HG03520 (cell line): ENCODE data around the gene ANKRD55.
"Not testable (repeated sequence)": the region's sequence is repeated elsewhere in the genome, so short reads cannot be mapped to it uniquely, and the experiment has no call there.

ENCODE experiments used
- ATAC-seq: cut with Tn5 transposase; IDR thresholded peaks from one replicate; pipeline ENCODE4 v1.9.1; 2021; ENCODE audit warnings: mild to moderate bottlenecking, moderate library complexity; ENCODE audit not compliant: unreplicated experiment

Gene ANKRD55

GRCh38 chr5:56110646-56111403, 122.3 kb downstream of the ANKRD55 start:
- no peak for ATAC-seq

GRCh38 chr5:56108246-56108645, 124.9 kb downstream of the ANKRD55 start:
- no peak for ATAC-seq

GRCh38 chr5:56106837-56107236, 126.3 kb downstream of the ANKRD55 start:
- no peak for ATAC-seq

GRCh38 chr5:56105511-56106291, 127.4 kb downstream of the ANKRD55 start:
- ATAC-seq = no peak

GRCh38 chr5:56102889-56103288, 130.2 kb downstream of the ANKRD55 start:
- no peak for ATAC-seq

- ATAC-seq = not testable (repeated sequence)
Observed at GRCh38 chr5:56102207-56102606, 130.9 kb downstream of the ANKRD55 start.

GRCh38 chr5:56101180-56101579, 131.9 kb downstream of the ANKRD55 start:
- ATAC-seq = no peak

- no peak for ATAC-seq
Observed at GRCh38 chr5:56100439-56101176, 132.5 kb downstream of the ANKRD55 start.

- no peak for ATAC-seq
Observed at GRCh38 chr5:56099346-56099745, 133.8 kb downstream of the ANKRD55 start.

- ATAC-seq = no peak
Observed at GRCh38 chr5:56097055-56097454, 136.1 kb downstream of the ANKRD55 start.

- ATAC-seq = peak; percentile 71
Observed at GRCh38 chr5:56095579-56096102, 137.5 kb downstream of the ANKRD55 start.

- peak; percentile 21 for ATAC-seq
Observed at GRCh38 chr5:56094579-56095361, 138.4 kb downstream of the ANKRD55 start.

- ATAC-seq = no peak
Observed at GRCh38 chr5:56093970-56094369, 139.2 kb downstream of the ANKRD55 start.

- no peak for ATAC-seq
Observed at GRCh38 chr5:56092115-56092514, 141.0 kb downstream of the ANKRD55 start.

GRCh38 chr5:56091664-56092063, 141.5 kb downstream of the ANKRD55 start:
- no peak for ATAC-seq

GRCh38 chr5:56090793-56091460, 142.2 kb downstream of the ANKRD55 start:
- ATAC-seq = no peak

- peak; percentile 95 for ATAC-seq
Observed at GRCh38 chr5:56088967-56089829, 143.9 kb downstream of the ANKRD55 start.

GRCh38 chr5:56088431-56088949, 144.6 kb downstream of the ANKRD55 start:
- no peak for ATAC-seq

- ATAC-seq = no peak
Observed at GRCh38 chr5:56085193-56085592, 147.9 kb downstream of the ANKRD55 start.
